Liver (tissue), 9 donors: ENCODE measurements around the gene S100A13. TPM values are rescaled to one million over a fixed set of nuclear protein-coding genes. Genes with fewer than 3 reads are reported as not detected.

Experiments used
- DNase-seq: peaks from one replicate; pipeline ENCODE4 v3.0.0-alpha.2; 2017; ENCODE audit warnings: low spot score
- H3K27ac ChIP-seq, 2 donors: one replicate each; pipeline ENCODE4 v1.7.0; 2013; ENCODE audit warnings: inconsistent platforms in 2 of 2, low read length in 2 of 2, control low read depth in 1 of 2, low read depth in 1 of 2, mild to moderate bottlenecking in 1 of 2
- H3K27me3 ChIP-seq, 4 donors: one replicate each; pipeline versions ENCODE4 v1.6.1 to v1.7.0; 2013; ENCODE audit warnings: low read length in 3 of 4, inconsistent platforms in 1 of 4, mild to moderate bottlenecking in 1 of 4, moderate library complexity in 1 of 4; ENCODE audit not compliant: control insufficient read depth in 4 of 4, insufficient read depth in 4 of 4
- H3K36me3 ChIP-seq, 4 donors: one replicate each; pipeline versions ENCODE4 v1.6.1 to v1.7.0; 2013; ENCODE audit warnings: low read length in 3 of 4, mild to moderate bottlenecking in 3 of 4, low read depth in 1 of 4, moderate library complexity in 1 of 4; ENCODE audit not compliant: control insufficient read depth in 4 of 4, insufficient read depth in 3 of 4
- H3K4me1 ChIP-seq, 4 donors: one replicate each; pipeline versions ENCODE4 v1.6.1 to v1.7.0; 2013; ENCODE audit warnings: low read length in 3 of 4, mild to moderate bottlenecking in 3 of 4, moderate library complexity in 1 of 4; ENCODE audit not compliant: control insufficient read depth in 4 of 4, insufficient read depth in 4 of 4
- H3K4me3 ChIP-seq, 3 donors: one replicate each; pipeline versions ENCODE4 v1.6.1 to v1.7.0; 2013; ENCODE audit warnings: low read length in 3 of 3, control low read depth in 1 of 3, low read depth in 1 of 3, mild to moderate bottlenecking in 1 of 3
- H3K9ac ChIP-seq, 2 donors: one replicate each; pipeline ENCODE4 v1.7.0; 2013; ENCODE audit warnings: low read length in 2 of 2, mild to moderate bottlenecking in 2 of 2, moderate library complexity in 2 of 2, control low read depth in 1 of 2, low read depth in 1 of 2
- H3K9me3 ChIP-seq, 4 donors: one replicate each; pipeline versions ENCODE4 v1.6.1 to v1.7.0; 2013; ENCODE audit warnings: low read length in 3 of 4; ENCODE audit not compliant: control insufficient read depth in 4 of 4
- CTCF ChIP-seq: fragments of 150-350 bp; IDR thresholded peaks from 2 replicates; pipeline ENCODE4 v1.5.1; 2017; ENCODE audit warnings: improper control_type of control experiment, low read depth, low read length; ENCODE audit not compliant: missing input control
- EGR1 ChIP-seq, 2 donors: IDR thresholded peaks; 2 replicates each; pipeline ENCODE4 v1.6.1; 2016 to 2018; ENCODE audit warnings: antibody characterized with exemption in 2 of 2, low read depth in 2 of 2
- FOXA1 ChIP-seq: IDR thresholded peaks from 2 replicates; pipeline ENCODE4 v1.6.1; 2016; ENCODE audit warnings: antibody characterized with exemption
- FOXA2 ChIP-seq: IDR thresholded peaks from 2 replicates; pipeline ENCODE4 v1.6.1; 2016; ENCODE audit warnings: antibody characterized with exemption
- GABPA ChIP-seq, 2 donors: IDR thresholded peaks in 1 of 2; conservative IDR thresholded peaks in 1 of 2; 2 replicates each; pipeline ENCODE4 v1.6.1; 2016; ENCODE audit warnings: antibody characterized with exemption in 2 of 2, mild to moderate bottlenecking in 1 of 2, moderate library complexity in 1 of 2
- HNF4A ChIP-seq, 2 donors: conservative IDR thresholded peaks; 2 replicates each; pipeline ENCODE4 v1.6.1; 2016; ENCODE audit warnings: antibody characterized with exemption in 2 of 2, mild to moderate bottlenecking in 2 of 2
- HNF4G ChIP-seq: IDR thresholded peaks from 2 replicates; pipeline ENCODE4 v1.6.1; 2016; ENCODE audit warnings: antibody characterized with exemption
- JUND ChIP-seq, 2 donors: IDR thresholded peaks; 2 replicates each; pipeline ENCODE4 v1.6.1; 2016; ENCODE audit warnings: antibody characterized with exemption in 2 of 2
- NR2F2 ChIP-seq: IDR thresholded peaks from 2 replicates; pipeline ENCODE4 v1.6.1; 2016; ENCODE audit warnings: antibody characterized with exemption
- RAD21 ChIP-seq, 2 donors: IDR thresholded peaks; 2 replicates each; pipeline ENCODE4 v1.6.1; 2016; ENCODE audit warnings: antibody characterized with exemption in 2 of 2, mild to moderate bottlenecking in 2 of 2
- REST ChIP-seq: IDR thresholded peaks from 2 replicates; pipeline ENCODE4 v1.6.1; 2016; ENCODE audit warnings: antibody characterized with exemption, mild to moderate bottlenecking
- RXRA ChIP-seq, 2 donors: IDR thresholded peaks; 2 replicates each; pipeline ENCODE4 v1.6.1; 2017 to 2018; ENCODE audit warnings: antibody characterized with exemption in 2 of 2, mild to moderate bottlenecking in 1 of 2
- SP1 ChIP-seq: IDR thresholded peaks from 2 replicates; pipeline ENCODE4 v1.6.1; 2018; ENCODE audit warnings: antibody characterized with exemption, mild to moderate bottlenecking
- TAF1 ChIP-seq: conservative IDR thresholded peaks from 2 replicates; pipeline ENCODE4 v1.6.1; 2016; ENCODE audit warnings: antibody characterized with exemption, mild to moderate bottlenecking
- YY1 ChIP-seq: IDR thresholded peaks from 2 replicates; pipeline ENCODE4 v1.6.1; 2016; ENCODE audit warnings: antibody characterized with exemption, mild to moderate bottlenecking
- WGBS: extraction: QIAGEN DNeasy Blood & Tissue Kit; methylation state at CpG from one replicate; pipeline ENCODE4 v1.1.7; 2013; 5-methylcytosine and 5-hydroxymethylcytosine counted together
- polyA plus RNA-seq, 2 donors: library from polyadenylated mRNA; stranded (reverse) in 1 of 2; unstranded in 1 of 2; fragments of 200-250 nt in 1 of 2; fragments of >200 nt in 1 of 2; fragmentation: Nextera tagmentation in 1 of 2; extraction: Ambion mirVana in 1 of 2; gene quantifications; one replicate each; pipeline versions ENCODE4 v1.2.1 to v1.2.3, GENCODE V29; 2013 to 2015
- total RNA-seq, 2 donors: library from RNA; depleted of rRNA; stranded (reverse); fragments of >200 nt; gene quantifications; one replicate each; pipeline ENCODE4 v1.2.3, GENCODE V29; 2014
- TF ChIP-seq, protein P1 (sequence below): IDR thresholded peaks from 2 replicates; pipeline ENCODE4 v1.6.1; 2016; ENCODE audit warnings: antibody characterized with exemption
- TF ChIP-seq, protein P2 (sequence below): IDR thresholded peaks from 2 replicates; pipeline ENCODE4 v1.6.1; 2016; ENCODE audit warnings: antibody characterized with exemption
- TF ChIP-seq, protein P3 (sequence below): IDR thresholded peaks from 2 replicates; pipeline ENCODE4 v1.6.1; 2016; ENCODE audit warnings: antibody characterized with exemption
- donor health status: healthy.
- donor health status: healthy.
- donor health status: healthy.
- donor health status: healthy.
- donor health status: healthy.

The S100A13 gene
- total and polyA plus RNA-seq, 4 donors = 5.3 to 23.0 (median 15.7) TPM

GRCh38 chr1:153646672-153647345 lies 19.5 kb upstream of the S100A13 start:
- Histone ChIP-seq H3K27ac (no peak overlapping the region), H3K36me3 (peaks cover 10 to 32% (median 26%) of the 10 kb centered on the region in 4 donors)
- TF ChIP-seq EGR1 (IDR thresholded peaks at IDR 0.05; ENCODE audit: low read depth in 2 of 2) (no peak), GABPA (IDR thresholded peaks at IDR 0.05 in 1 of 2, conservative IDR thresholded peaks at IDR 0.05 in 1 of 2) (no peak), NR2F2 (no peak), REST (no peak), HNF4A (conservative IDR thresholded peaks at IDR 0.05) (no peak), SP1 (no peak), FOXA1 (no peak), FOXA2 (no peak), JUND (IDR thresholded peaks at IDR 0.05) (no peak), HNF4G (no peak), RAD21 (IDR thresholded peaks at IDR 0.05) (no peak), RXRA (IDR thresholded peaks at IDR 0.05) (no peak), YY1 (no peak), TAF1 (no peak), CTCF (no peak)
- TF ChIP-seq, protein P1, sequence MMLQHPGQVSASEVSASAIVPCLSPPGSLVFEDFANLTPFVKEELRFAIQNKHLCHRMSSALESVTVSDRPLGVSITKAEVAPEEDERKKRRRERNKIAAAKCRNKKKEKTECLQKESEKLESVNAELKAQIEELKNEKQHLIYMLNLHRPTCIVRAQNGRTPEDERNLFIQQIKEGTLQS = no peak
- TF ChIP-seq, protein P2, sequence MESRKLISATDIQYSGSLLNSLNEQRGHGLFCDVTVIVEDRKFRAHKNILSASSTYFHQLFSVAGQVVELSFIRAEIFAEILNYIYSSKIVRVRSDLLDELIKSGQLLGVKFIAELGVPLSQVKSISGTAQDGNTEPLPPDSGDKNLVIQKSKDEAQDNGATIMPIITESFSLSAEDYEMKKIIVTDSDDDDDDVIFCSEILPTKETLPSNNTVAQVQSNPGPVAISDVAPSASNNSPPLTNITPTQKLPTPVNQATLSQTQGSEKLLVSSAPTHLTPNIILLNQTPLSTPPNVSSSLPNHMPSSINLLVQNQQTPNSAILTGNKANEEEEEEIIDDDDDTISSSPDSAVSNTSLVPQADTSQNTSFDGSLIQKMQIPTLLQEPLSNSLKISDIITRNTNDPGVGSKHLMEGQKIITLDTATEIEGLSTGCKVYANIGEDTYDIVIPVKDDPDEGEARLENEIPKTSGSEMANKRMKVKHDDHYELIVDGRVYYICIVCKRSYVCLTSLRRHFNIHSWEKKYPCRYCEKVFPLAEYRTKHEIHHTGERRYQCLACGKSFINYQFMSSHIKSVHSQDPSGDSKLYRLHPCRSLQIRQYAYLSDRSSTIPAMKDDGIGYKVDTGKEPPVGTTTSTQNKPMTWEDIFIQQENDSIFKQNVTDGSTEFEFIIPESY = no peak
- TF ChIP-seq, protein P3, sequence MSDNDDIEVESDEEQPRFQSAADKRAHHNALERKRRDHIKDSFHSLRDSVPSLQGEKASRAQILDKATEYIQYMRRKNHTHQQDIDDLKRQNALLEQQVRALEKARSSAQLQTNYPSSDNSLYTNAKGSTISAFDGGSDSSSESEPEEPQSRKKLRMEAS = no peak

More at GRCh38 chr1:153646672-153647345, 19.5 kb upstream of the S100A13 start:
- Histone ChIP-seq H3K9me3 (no peaks in the 10 kb centered on the region), H3K4me3 (no peak overlapping the region), H3K27me3 (no peaks in the 10 kb centered on the region), H3K4me1 (peaks cover 2 to 37% (median 24%) of the 10 kb centered on the region in 4 donors), H3K9ac (no peak overlapping the region)
- no peak for DNase-seq
- 91% methylated on average over 5 of the region's 5 CpGs for WGBS
